GM23248 (cell line): ENCODE data around the gene TMEM39B. TPM values are rescaled to one million over a fixed set of nuclear protein-coding genes. Genes with fewer than 3 reads are reported as not detected.
A peak's percentile ranks its signal among the peaks of the same experiment; 100 is the strongest.

ENCODE experiments used
- DNase-seq: peaks from one replicate; pipeline ENCODE4 v3.0.0-alpha.2; 2015
- H2AFZ ChIP-seq: fragments of 200-600 bp; sonication (generic); 2 replicates; pipeline ENCODE4 v1.6.1; 2016; ENCODE audit warnings: antibody characterized with exemption
- H3F3A ChIP-seq: fragments of 200-600 bp; sonication (generic); 2 replicates; pipeline ENCODE4 v1.6.1; 2016; ENCODE audit warnings: mild to moderate bottlenecking, antibody characterized with exemption, mixed run types; ENCODE audit not compliant: insufficient read depth
- H3K27ac ChIP-seq: fragments of 200-600 bp; sonication (generic); 2 replicates; pipeline ENCODE4 v1.5.1; 2016; ENCODE audit warnings: mild to moderate bottlenecking
- H3K27me3 ChIP-seq: fragments of 200-600 bp; sonication (generic); replicated peaks from 2 replicates; pipeline ENCODE4 v1.6.1; 2016; ENCODE audit warnings: mild to moderate bottlenecking; ENCODE audit not compliant: insufficient read depth
- H3K36me3 ChIP-seq: fragments of 200-600 bp; sonication (generic); 2 replicates; pipeline ENCODE4 v1.6.1; 2016; ENCODE audit warnings: low read depth, mild to moderate bottlenecking
- H3K4me1 ChIP-seq: fragments of 200-600 bp; sonication (generic); 2 replicates; pipeline ENCODE4 v1.6.1; 2016; ENCODE audit warnings: mild to moderate bottlenecking; ENCODE audit not compliant: insufficient read depth
- H3K4me2 ChIP-seq: fragments of 200-600 bp; sonication (generic); one replicate; pipeline ENCODE4 v1.6.1; 2016; ENCODE audit warnings: mild to moderate bottlenecking; ENCODE audit not compliant: unreplicated experiment
- H3K4me3 ChIP-seq: fragments of 200-600 bp; sonication (generic); 2 replicates; pipeline ENCODE4 v1.5.1; 2016; ENCODE audit warnings: mild to moderate bottlenecking
- H3K79me2 ChIP-seq: fragments of 200-600 bp; sonication (generic); 2 replicates; pipeline ENCODE4 v1.6.1; 2016; ENCODE audit warnings: mild to moderate bottlenecking; ENCODE audit not compliant: insufficient read depth
- H3K9ac ChIP-seq: fragments of 200-600 bp; sonication (generic); 2 replicates; pipeline ENCODE4 v1.6.1; 2016; ENCODE audit warnings: mild to moderate bottlenecking
- H3K9me2 ChIP-seq: fragments of 200-600 bp; sonication (generic); 2 replicates; pipeline ENCODE4 v1.6.1; 2016; ENCODE audit warnings: mixed run types, mild to moderate bottlenecking, moderate library complexity; ENCODE audit not compliant: insufficient read depth
- H3K9me3 ChIP-seq: fragments of 200-600 bp; sonication (generic); one replicate; pipeline ENCODE4 v1.6.1; 2017; ENCODE audit warnings: low read depth
- H4K20me1 ChIP-seq: fragments of 200-600 bp; sonication (generic); 2 replicates; pipeline ENCODE4 v1.6.0; 2016; ENCODE audit not compliant: insufficient read depth
- EZH2 ChIP-seq: fragments of 200-600 bp; sonication (generic); IDR thresholded peaks from 2 replicates; pipeline ENCODE4 v1.6.1; 2018; ENCODE audit warnings: antibody characterized with exemption, mild to moderate bottlenecking; ENCODE audit not compliant: insufficient read depth, poor library complexity, severe bottlenecking
- EZH2phosphoT487 ChIP-seq: fragments of 200-600 bp; sonication (generic); IDR thresholded peaks from 2 replicates; pipeline ENCODE4 v1.6.1; 2018; ENCODE audit warnings: antibody characterized with exemption, moderate library complexity, mild to moderate bottlenecking, low read depth; ENCODE audit not compliant: insufficient read depth
- WGBS, 2 experiments: methylation state at CpG; one replicate each; pipeline ENCODE4 v1.1.6; 2015 to 2017; ENCODE audit warnings: low lambda C conversion rate in 2 of 2, low coverage in 1 of 2; ENCODE audit errors: missing lambda C conversion rate in 2 of 2; 5-methylcytosine and 5-hydroxymethylcytosine counted together
- in situ Hi-C: fragments of 300-500 bp; cut with MboI; formaldehyde crosslinking; loops from 2 replicates; pipeline ENCODE4 v1.15.0; 2020
- polyA plus RNA-seq: library from polyadenylated mRNA; unstranded; fragments of >200 nt; fragmentation: Nextera tagmentation; extraction: Ambion mirVana; gene quantifications from 2 replicates; pipeline ENCODE4 v1.2.1, GENCODE V29; 2016
- total RNA-seq: library from RNA; depleted of rRNA; stranded (reverse); fragments of >200 nt; shearing (Covaris generic); gene quantifications from 2 replicates; pipeline ENCODE4 v1.2.3, GENCODE V29; 2014; rRNA removed

TMEM39B gene
- total RNA-seq (5.7 and 6.8 TPM in 2 replicates), polyA plus RNA-seq (21.4 and 24.1 TPM in 2 replicates)

- Histone ChIP-seq H3K27me3 (no peaks in the 10 kb centered on the region), H2AFZ (peak within 1 kb of the TSS; percentile 81), H3K4me2 (peak within 1 kb of the TSS; percentile 87), H3K36me3 (peaks cover 11% of the 10 kb centered on the region; the same call in 1 of the 2 replicates), H3K9me2 (no peaks in the 10 kb centered on the region), H3K9me3 (no peaks in the 10 kb centered on the region), H3K9ac (peak within 1 kb of the TSS; percentile 80), H3K4me1 (peaks cover 24% of the 10 kb centered on the region), H3K27ac (peak within 1 kb of the TSS; percentile 75), H4K20me1 (no peaks in the 10 kb centered on the region), H3K4me3 (peak within 1 kb of the TSS; percentile 85), H3K79me2 (peaks cover 19% of the 10 kb centered on the region), H3F3A (peaks cover 24% of the 10 kb centered on the region)
- DNase-seq = peak; percentile 99
- in situ Hi-C loops = no loop called here
- TF ChIP-seq EZH2 (no peak), EZH2phosphoT487 (no peak)
- WGBS, 2 experiments = 0 to 1% methylated on average over 43 to 58 of the region's 67 CpGs
Observed at GRCh38 chr1:32072622-32073298, at the start of gene TMEM39B. Gene TMEM39B (plus strand): TSS chr1:32072939. CDS start chr1:32073048, 109 bp downstream.

- no peaks in the 10 kb centered on the region for H3K9me3 ChIP-seq
- H3K9me2 ChIP-seq = no peaks in the 10 kb centered on the region
- H3K4me1 ChIP-seq = peaks cover 12% of the 10 kb centered on the region; the same call in 1 of the 2 replicates
- peaks cover 28% of the 10 kb centered on the region; the same call in 1 of the 2 replicates for H4K20me1 ChIP-seq
- H3K79me2 ChIP-seq = no peaks in the 10 kb centered on the region; the same call in none of the 2 replicates
- no peak overlapping the region for H3K9ac ChIP-seq
- H3K27ac ChIP-seq = no peak overlapping the region
- no peak overlapping the region for H3K4me2 ChIP-seq
- no peak overlapping the region for H3K4me3 ChIP-seq
- 95 to 99% methylated on average over 3 of the region's 3 CpGs for WGBS, 2 experiments
- DNase-seq = no peak
- no peaks in the 10 kb centered on the region for H3K27me3 ChIP-seq
- peaks cover 7% of the 10 kb centered on the region; the same call in 1 of the 2 replicates for H3F3A ChIP-seq
- H2AFZ ChIP-seq = no peak overlapping the region
- peaks cover 15% of the 10 kb centered on the region for H3K36me3 ChIP-seq
- TF ChIP-seq EZH2phosphoT487 = no peak
- no peak for TF ChIP-seq EZH2
- in situ Hi-C loops = no loop called here
Observed at GRCh38 chr1:32023351-32023750, 49.4 kb upstream of the TMEM39B start.

DNA sequence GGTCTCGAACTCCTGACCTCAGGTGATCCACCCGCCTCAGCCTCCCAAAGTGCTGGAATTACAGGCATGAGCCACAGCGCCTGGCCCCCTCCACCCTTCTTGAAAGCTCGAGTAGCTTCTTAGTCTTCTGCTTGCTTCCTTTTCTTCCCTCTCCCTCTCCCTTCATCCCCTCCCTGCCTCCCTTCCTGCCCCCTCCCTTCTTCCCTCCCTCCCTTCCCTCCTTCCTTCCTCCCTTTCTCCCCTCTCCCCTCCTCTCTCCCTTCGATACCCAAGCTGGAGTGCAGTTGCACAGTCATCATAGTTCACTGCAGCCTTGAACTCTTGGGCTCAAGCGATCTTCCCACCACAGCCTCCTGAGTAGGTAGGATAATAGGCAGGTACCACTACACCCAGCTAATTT, 47.2 kb upstream of the TMEM39B start:
- Histone ChIP-seq H4K20me1 (peaks cover 25% of the 10 kb centered on the region), H3K9ac (no peak overlapping the region)

DNA sequence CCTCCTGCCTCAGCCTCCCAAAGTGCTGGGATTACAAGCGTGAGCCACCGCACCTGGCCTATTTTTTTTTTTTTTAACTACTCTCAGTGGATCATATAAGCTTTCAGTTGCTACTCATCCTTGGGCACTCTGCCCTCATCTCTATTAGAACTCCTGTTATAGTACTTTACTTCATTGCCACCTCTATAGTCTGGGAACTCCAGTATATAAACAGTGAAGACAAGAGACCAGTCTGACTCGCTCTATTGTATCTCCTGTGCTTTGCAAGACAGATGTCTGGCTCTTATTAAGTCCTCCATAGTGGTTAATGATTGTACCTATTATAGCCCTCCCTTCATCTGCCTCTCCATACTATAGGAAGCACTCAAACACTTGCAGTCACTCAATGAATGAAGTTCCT, 44.0 kb upstream of the TMEM39B start:
- H3F3A ChIP-seq = peaks cover 38% of the 10 kb centered on the region
- peaks cover 15% of the 10 kb centered on the region for H3K4me1 ChIP-seq
- 87 to 89% methylated on average over 3 of the region's 3 CpGs for whole genome bisulfite sequencing, 2 experiments
- no peak overlapping the region for H3K9ac ChIP-seq
- H4K20me1 ChIP-seq = peaks cover 42% of the 10 kb centered on the region
- no peaks in the 10 kb centered on the region for H3K27me3 ChIP-seq
- in situ Hi-C loops = no loop called here
- no peaks in the 10 kb centered on the region; the same call in none of the 2 replicates for H3K79me2 ChIP-seq
- H3K36me3 ChIP-seq = peaks cover 27% of the 10 kb centered on the region
- TF ChIP-seq EZH2phosphoT487 = no peak
- TF ChIP-seq EZH2 = no peak
- H3K4me2 ChIP-seq = no peak overlapping the region
- H3K9me3 ChIP-seq = no peaks in the 10 kb centered on the region
- H2AFZ ChIP-seq = no peak overlapping the region
- peak; percentile 25 for DNase-seq
- no peak overlapping the region for H3K4me3 ChIP-seq
- H3K9me2 ChIP-seq = no peaks in the 10 kb centered on the region
- no peak overlapping the region for H3K27ac ChIP-seq

More for the DNA sequence above, 47.2 kb upstream of the TMEM39B start:
- no peaks in the 10 kb centered on the region; the same call in none of the 2 replicates for H3K79me2 ChIP-seq
- H3K4me2 ChIP-seq = no peak overlapping the region
- TF ChIP-seq EZH2phosphoT487 = no peak
- TF ChIP-seq EZH2 = no peak
- no peak overlapping the region for H3K4me3 ChIP-seq
- H2AFZ ChIP-seq = no peak overlapping the region
- DNase-seq = no peak
- no peaks in the 10 kb centered on the region for H3K9me2 ChIP-seq
- in situ Hi-C loops = no loop called here
- H3F3A ChIP-seq = peaks cover 10% of the 10 kb centered on the region; the same call in 1 of the 2 replicates
- peaks cover 3% of the 10 kb centered on the region; the same call in 1 of the 2 replicates for H3K4me1 ChIP-seq
- no peaks in the 10 kb centered on the region for H3K9me3 ChIP-seq
- WGBS, 2 experiments = 92 to 96% methylated on average over 6 of the region's 6 CpGs
- H3K36me3 ChIP-seq = peaks cover 23% of the 10 kb centered on the region
- no peak overlapping the region for H3K27ac ChIP-seq
- H3K27me3 ChIP-seq = no peaks in the 10 kb centered on the region
